Gastroesophageal sphincter (tissue), 3 donors: ENCODE measurements around the gene SPON1.

Experiments used
- POLR2A ChIP-seq, 2 donors: fragments of 450-650 bp; IDR thresholded peaks; one replicate each; pipeline ENCODE4 v1.6.1; 2017; ENCODE audit warnings: antibody characterized with exemption in 2 of 2, mild to moderate bottlenecking in 2 of 2, moderate library complexity in 1 of 2
- TF ChIP-seq, protein P1 (sequence below), 4 experiments: fragments of 200-600 bp in 2 of 4; fragments of 450-650 bp in 2 of 4; sonication (generic) in 1 of 4; IDR thresholded peaks; one replicate each; pipeline ENCODE4 v1.5.1; 2017 to 2019; ENCODE audit warnings: antibody characterized with exemption in 4 of 4, mild to moderate bottlenecking in 2 of 4, moderate library complexity in 2 of 4

DNA sequence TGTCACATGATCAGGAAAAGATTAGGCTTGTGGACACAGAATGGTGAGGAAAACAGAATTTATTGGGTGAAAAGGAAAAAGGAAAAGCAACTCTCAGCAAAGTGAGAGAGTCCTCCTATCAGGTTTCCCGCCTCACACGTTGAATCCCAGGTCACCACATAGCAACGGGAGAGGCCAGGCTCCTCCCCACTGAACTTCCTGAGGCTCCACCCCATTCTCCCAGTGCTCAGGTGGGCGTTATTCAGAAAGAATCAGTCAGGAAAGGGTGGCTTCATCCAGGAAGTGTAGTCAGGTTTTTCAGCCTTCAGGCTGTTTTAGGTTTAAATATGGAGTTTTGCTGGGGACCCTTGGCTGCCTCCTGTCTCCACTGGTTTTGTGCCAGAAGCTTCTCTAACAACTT, 66.9 kb downstream of the SPON1 start:
- TF ChIP-seq, protein P1, sequence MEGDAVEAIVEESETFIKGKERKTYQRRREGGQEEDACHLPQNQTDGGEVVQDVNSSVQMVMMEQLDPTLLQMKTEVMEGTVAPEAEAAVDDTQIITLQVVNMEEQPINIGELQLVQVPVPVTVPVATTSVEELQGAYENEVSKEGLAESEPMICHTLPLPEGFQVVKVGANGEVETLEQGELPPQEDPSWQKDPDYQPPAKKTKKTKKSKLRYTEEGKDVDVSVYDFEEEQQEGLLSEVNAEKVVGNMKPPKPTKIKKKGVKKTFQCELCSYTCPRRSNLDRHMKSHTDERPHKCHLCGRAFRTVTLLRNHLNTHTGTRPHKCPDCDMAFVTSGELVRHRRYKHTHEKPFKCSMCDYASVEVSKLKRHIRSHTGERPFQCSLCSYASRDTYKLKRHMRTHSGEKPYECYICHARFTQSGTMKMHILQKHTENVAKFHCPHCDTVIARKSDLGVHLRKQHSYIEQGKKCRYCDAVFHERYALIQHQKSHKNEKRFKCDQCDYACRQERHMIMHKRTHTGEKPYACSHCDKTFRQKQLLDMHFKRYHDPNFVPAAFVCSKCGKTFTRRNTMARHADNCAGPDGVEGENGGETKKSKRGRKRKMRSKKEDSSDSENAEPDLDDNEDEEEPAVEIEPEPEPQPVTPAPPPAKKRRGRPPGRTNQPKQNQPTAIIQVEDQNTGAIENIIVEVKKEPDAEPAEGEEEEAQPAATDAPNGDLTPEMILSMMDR (IDR thresholded peaks at IDR 0.05) = no peak
- no peak for TF ChIP-seq POLR2A (IDR thresholded peaks at IDR 0.05)
